Glutamatergic neuron (in vitro differentiated cells): Measurements from ENCODE around the gene SLC22A7. TPM values are rescaled to one million over a fixed set of nuclear protein-coding genes. Genes with fewer than 3 reads are reported as not detected.

Experiments used
- DNase-seq: peaks from one replicate; pipeline ENCODE4 v3.0.0; 2022
- H3K27ac Mint-ChIP-seq: one replicate; pipeline ENCODE4 v1.8.0; 2020; ENCODE audit warnings: mild to moderate bottlenecking, mixed read lengths, inconsistent platforms; ENCODE audit not compliant: unreplicated experiment
- H3K27me3 Mint-ChIP-seq: one replicate; pipeline ENCODE4 v1.8.0; 2020; ENCODE audit warnings: mild to moderate bottlenecking, moderate library complexity, mixed read lengths, inconsistent platforms; ENCODE audit not compliant: unreplicated experiment
- H3K36me3 Mint-ChIP-seq: one replicate; pipeline ENCODE4 v1.8.0; 2020; ENCODE audit warnings: mild to moderate bottlenecking, mixed read lengths, inconsistent platforms; ENCODE audit not compliant: unreplicated experiment
- H3K4me1 Mint-ChIP-seq: one replicate; pipeline ENCODE4 v1.8.0; 2020; ENCODE audit warnings: mild to moderate bottlenecking, low read depth, mixed read lengths, inconsistent platforms; ENCODE audit not compliant: unreplicated experiment
- H3K4me3 Mint-ChIP-seq: one replicate; pipeline ENCODE4 v1.8.0; 2020; ENCODE audit warnings: mild to moderate bottlenecking, mixed read lengths, inconsistent platforms; ENCODE audit not compliant: unreplicated experiment
- H3K9me3 Mint-ChIP-seq: one replicate; pipeline ENCODE4 v1.8.0; 2020; ENCODE audit warnings: mild to moderate bottlenecking, moderate library complexity, mixed read lengths, inconsistent platforms; ENCODE audit not compliant: unreplicated experiment
- total RNA-seq: library from RNA; stranded (reverse); fragmentation: NEBNext Ultra II Directional; extraction: Animal tissue kit (Norgen Biotek cat#: 25700); gene quantifications from one replicate; pipeline ENCODE4 v1.2.1, GENCODE V29; 2021; ENCODE audit not compliant: unreplicated experiment
- TF ChIP-seq, protein P1 (sequence below): fragments of 200-600 bp; sonication (generic); IDR thresholded peaks from one replicate; pipeline ENCODE4 v1.5.0; 2021; ENCODE audit not compliant: partially characterized antibody, unreplicated experiment

SLC22A7 gene
- total RNA-seq, 1 donor from 2014 or later: 0.34 TPM

GRCh38 chr6:43261198-43261597, 36.9 kb upstream of the SLC22A7 start:
- peaks cover 9% of the 10 kb centered on the region for H3K9me3 Mint-ChIP-seq
- H3K36me3 Mint-ChIP-seq: peaks cover 7% of the 10 kb centered on the region
- no peak overlapping the region for H3K27ac Mint-ChIP-seq

DNA sequence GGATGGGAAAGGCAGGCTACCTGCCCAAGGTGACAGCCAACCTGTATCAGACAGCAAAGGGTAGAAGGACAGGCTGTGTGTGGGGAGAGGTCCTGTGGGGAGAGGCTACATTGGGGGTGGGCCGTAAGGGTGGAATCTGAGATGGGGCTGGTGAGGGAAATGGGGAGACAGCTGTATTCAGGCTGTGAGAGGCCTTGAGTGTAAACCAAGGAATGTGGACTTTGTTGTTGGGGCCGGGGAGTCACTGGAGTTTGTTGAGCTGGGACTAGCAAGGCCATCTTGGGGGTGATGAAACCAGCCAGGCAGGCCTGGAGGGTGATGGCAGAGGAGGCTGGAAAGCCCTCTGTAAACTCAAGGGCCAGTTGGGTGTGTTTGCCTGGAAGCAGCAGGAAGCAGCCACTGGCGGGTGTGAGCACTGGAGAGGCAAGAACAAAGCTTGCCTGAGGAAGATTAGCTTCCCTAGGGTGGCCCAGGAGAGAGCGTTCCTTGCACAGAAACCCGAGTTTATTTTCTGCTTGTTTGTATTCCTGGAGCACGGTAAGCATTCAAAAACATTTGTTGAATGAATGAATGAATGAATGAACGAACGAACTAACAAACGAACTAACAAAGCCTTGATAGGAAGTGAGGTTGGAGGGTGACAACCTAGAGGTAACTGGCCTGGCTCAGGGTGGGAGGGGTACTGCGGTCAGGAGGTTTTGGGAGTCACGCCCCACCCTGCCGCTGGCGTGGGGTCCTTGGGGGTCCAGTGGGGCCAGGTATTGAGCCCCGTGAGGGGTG, 35.9 kb upstream of the SLC22A7 start:
- Mint-ChIP-seq H3K27me3 (peaks cover 21% of the 10 kb centered on the region), H3K36me3 (peaks cover under 1% of the 10 kb centered on the region), H3K9me3 (peaks cover 13% of the 10 kb centered on the region), H3K4me3 (no peak overlapping the region), H3K4me1 (peaks cover 8% of the 10 kb centered on the region), H3K27ac (no peak overlapping the region)
- DNase-seq: no peak
- TF ChIP-seq, protein P1, sequence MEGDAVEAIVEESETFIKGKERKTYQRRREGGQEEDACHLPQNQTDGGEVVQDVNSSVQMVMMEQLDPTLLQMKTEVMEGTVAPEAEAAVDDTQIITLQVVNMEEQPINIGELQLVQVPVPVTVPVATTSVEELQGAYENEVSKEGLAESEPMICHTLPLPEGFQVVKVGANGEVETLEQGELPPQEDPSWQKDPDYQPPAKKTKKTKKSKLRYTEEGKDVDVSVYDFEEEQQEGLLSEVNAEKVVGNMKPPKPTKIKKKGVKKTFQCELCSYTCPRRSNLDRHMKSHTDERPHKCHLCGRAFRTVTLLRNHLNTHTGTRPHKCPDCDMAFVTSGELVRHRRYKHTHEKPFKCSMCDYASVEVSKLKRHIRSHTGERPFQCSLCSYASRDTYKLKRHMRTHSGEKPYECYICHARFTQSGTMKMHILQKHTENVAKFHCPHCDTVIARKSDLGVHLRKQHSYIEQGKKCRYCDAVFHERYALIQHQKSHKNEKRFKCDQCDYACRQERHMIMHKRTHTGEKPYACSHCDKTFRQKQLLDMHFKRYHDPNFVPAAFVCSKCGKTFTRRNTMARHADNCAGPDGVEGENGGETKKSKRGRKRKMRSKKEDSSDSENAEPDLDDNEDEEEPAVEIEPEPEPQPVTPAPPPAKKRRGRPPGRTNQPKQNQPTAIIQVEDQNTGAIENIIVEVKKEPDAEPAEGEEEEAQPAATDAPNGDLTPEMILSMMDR: no peak

More at GRCh38 chr6:43261198-43261597, 36.9 kb upstream of the SLC22A7 start:
- no peak for DNase-seq
- H3K27me3 Mint-ChIP-seq: peaks cover 18% of the 10 kb centered on the region
- H3K4me3 Mint-ChIP-seq: no peak overlapping the region
- peaks cover 3% of the 10 kb centered on the region for H3K4me1 Mint-ChIP-seq
- TF ChIP-seq, protein P1: no peak

DNA sequence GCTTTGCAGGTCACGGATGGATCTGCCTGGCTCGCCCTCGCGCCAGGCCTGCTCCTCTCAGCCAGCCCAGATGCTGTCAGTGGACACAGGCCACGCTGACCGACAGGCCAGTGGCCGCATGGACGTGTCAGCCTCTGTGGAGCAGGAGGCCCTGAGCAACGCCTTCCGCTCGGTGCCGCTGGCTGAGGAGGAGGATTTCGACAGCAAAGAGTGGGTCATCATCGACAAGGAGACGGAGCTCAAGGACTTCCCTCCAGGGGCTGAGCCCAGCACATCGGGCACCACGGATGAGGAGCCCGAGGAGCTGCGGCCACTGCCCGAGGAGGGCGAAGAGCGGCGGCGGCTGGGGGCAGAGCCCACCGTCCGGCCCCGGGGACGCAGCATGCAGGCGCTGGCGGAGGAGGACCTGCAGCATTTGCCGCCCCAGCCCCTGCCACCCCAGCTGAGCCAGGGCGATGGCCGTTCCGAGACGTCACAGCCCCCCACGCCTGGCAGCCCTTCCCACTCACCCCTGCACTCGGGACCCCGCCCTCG, 35.2 kb upstream of the SLC22A7 start:
- DNase-seq: no peak
- Mint-ChIP-seq H3K27me3 (peaks cover 21% of the 10 kb centered on the region), H3K4me3 (no peak overlapping the region), H3K27ac (no peak overlapping the region), H3K36me3 (no peaks in the 10 kb centered on the region), H3K9me3 (peaks cover 16% of the 10 kb centered on the region), H3K4me1 (peaks cover 14% of the 10 kb centered on the region)
- TF ChIP-seq, protein P1: no peak

DNA sequence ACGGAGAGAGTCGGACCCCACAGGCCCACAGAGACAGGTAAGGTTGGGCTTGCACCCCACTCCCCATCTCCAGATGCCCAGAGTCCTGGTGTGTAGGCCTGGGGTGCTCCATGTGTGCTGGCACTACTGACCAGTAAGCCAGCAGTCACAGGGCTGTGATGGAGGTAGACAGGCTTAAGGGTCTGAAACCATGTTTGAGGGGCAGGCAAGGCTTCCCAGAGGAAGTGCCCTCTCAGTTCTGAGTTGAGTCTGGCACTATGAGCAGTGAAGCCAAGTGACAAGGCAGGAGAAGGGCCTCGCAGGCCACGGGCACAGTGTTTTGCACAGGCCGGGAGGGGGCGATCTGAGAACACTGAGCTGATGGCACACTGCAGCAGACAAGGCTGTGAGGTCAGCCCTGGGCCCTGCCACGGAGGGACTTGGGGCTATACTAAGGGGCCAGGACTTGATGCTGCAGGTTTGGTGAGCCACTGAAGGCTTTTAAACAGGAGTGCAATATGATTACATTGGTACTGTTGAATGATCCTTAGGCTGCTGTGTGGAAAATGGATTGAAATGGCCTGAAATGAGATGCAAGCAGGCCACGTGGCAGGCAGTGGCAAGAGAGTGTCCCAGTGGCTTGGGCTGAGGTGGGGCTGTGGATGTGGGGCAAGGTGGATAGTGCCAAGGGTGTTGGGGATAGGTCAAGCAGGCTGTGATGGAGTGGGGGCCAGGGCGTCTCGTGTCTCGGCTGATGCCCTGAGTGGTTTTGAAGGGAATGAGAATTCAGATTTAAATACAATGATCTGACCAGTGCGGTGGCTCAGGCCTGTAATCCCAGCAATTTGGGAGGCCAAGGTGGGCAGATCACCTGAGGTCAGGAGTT, 34.5 kb upstream of the SLC22A7 start:
- H3K36me3 Mint-ChIP-seq: no peaks in the 10 kb centered on the region
- no peak overlapping the region for H3K4me3 Mint-ChIP-seq
- peak overlapping the region; percentile 15 for H3K27ac Mint-ChIP-seq
- peaks cover 16% of the 10 kb centered on the region for H3K9me3 Mint-ChIP-seq
- peaks cover 14% of the 10 kb centered on the region for H3K4me1 Mint-ChIP-seq
- DNase-seq: peak; percentile 84
- peaks cover 22% of the 10 kb centered on the region for H3K27me3 Mint-ChIP-seq
- TF ChIP-seq, protein P1: peak; percentile 50
